Occipital lobe (tissue), 2 donors: ENCODE results near the gene JAKMIP3. TPM values are rescaled to one million over a fixed set of nuclear protein-coding genes. Genes with fewer than 3 reads are reported as not detected.

Experiments used
- DNase-seq: peaks from one replicate; lab custom pipeline; 2025; lab: John Stamatoyannopoulos, UW
- total RNA-seq: library from RNA; depleted of rRNA; stranded (reverse); fragments of >200 nt; gene quantifications from one replicate; pipeline ENCODE4 v1.2.3, GENCODE V29; 2014

JAKMIP3 gene
- total RNA-seq, 1 donor from 2014 or later, result 4.8 TPM

- no peak for DNase-seq
Observed at GRCh38 chr10:132097609-132098377, 32.0 kb downstream of the JAKMIP3 start.

- no peak for DNase-seq
Observed at GRCh38 chr10:132098539-132099388, 33.0 kb downstream of the JAKMIP3 start.

- no peak for DNase-seq
Observed at GRCh38 chr10:132099389-132100090, 33.8 kb downstream of the JAKMIP3 start.

GRCh38 chr10:132100091-132100481 is 34.3 kb downstream of the JAKMIP3 start:
- no peak for DNase-seq

GRCh38 chr10:132100556-132101349 is 35.0 kb downstream of the JAKMIP3 start:
- DNase-seq, result no peak

GRCh38 chr10:132101529-132101928 is 35.8 kb downstream of the JAKMIP3 start:
- DNase-seq, result no peak

- DNase-seq, result no peak
Observed at GRCh38 chr10:132102071-132102716, 36.4 kb downstream of the JAKMIP3 start.

- no peak for DNase-seq
Observed at GRCh38 chr10:132102717-132103110, 37.0 kb downstream of the JAKMIP3 start.

GRCh38 chr10:132103116-132103910 is 37.6 kb downstream of the JAKMIP3 start:
- no peak for DNase-seq

GRCh38 chr10:132104062-132104461 is 38.3 kb downstream of the JAKMIP3 start:
- DNase-seq, result no peak

- no peak for DNase-seq
Observed at GRCh38 chr10:132104471-132105301, 38.9 kb downstream of the JAKMIP3 start.

- no peak for DNase-seq
Observed at GRCh38 chr10:132105302-132105995, 39.7 kb downstream of the JAKMIP3 start.

- no peak for DNase-seq
Observed at GRCh38 chr10:132106431-132106830, 40.7 kb downstream of the JAKMIP3 start.

- no peak for DNase-seq
Observed at GRCh38 chr10:132107186-132107948, 41.6 kb downstream of the JAKMIP3 start.

- DNase-seq, result no peak
Observed at GRCh38 chr10:132107949-132108877, 42.5 kb downstream of the JAKMIP3 start.

- DNase-seq, result no peak
Observed at GRCh38 chr10:132109341-132110110, 43.8 kb downstream of the JAKMIP3 start.
